Activated T-helper 17 cell treated with anti-CD3 and anti-CD28 coated beads, Interleukin-2, amount 50 U/mL, for 72 hours (primary cell): Measurements from ENCODE around the gene FTO. TPM values are rescaled to one million over a fixed set of nuclear protein-coding genes. Genes with fewer than 3 reads are reported as not detected.

ENCODE experiments used
- ATAC-seq: fragments of 150-1000 bp; cut with Tn5 transposase; replicated peaks from 2 replicates; pipeline ENCODE4 v1.10.0; 2021; ENCODE audit warnings: mild to moderate bottlenecking, moderate library complexity
- H3K27ac Mint-ChIP-seq: one replicate; pipeline ENCODE4 v1.8.0; 2022; ENCODE audit warnings: mixed read lengths
- H3K27me3 Mint-ChIP-seq: one replicate; pipeline ENCODE4 v1.8.0; 2022; ENCODE audit warnings: mixed read lengths
- H3K36me3 Mint-ChIP-seq: one replicate; pipeline ENCODE4 v1.8.0; 2022; ENCODE audit warnings: low read depth, mild to moderate bottlenecking, mixed read lengths
- H3K4me1 Mint-ChIP-seq: one replicate; pipeline ENCODE4 v1.8.0; 2022; ENCODE audit warnings: mixed read lengths
- H3K4me3 Mint-ChIP-seq: one replicate; pipeline ENCODE4 v1.8.0; 2022; ENCODE audit warnings: mild to moderate bottlenecking, mixed read lengths
- H3K9me3 Mint-ChIP-seq: one replicate; pipeline ENCODE4 v1.8.0; 2022; ENCODE audit warnings: mixed read lengths
- total RNA-seq, 2 donors: library from RNA; stranded (reverse); gene quantifications; one replicate each; pipeline ENCODE4 v1.2.3, GENCODE V29; 2022

Gene FTO
- total RNA-seq, 2 donors from 2014 or later, result 50.0 to 54.1 TPM

GRCh38 chr16:53773881-53774280 is 69.9 kb downstream of the FTO start:
- Mint-ChIP-seq H3K4me1 (peaks cover 9% of the 10 kb centered on the region), H3K9me3 (no peaks in the 10 kb centered on the region), H3K36me3 (no peaks in the 10 kb centered on the region), H3K27ac (no peak overlapping the region), H3K27me3 (no peaks in the 10 kb centered on the region), H3K4me3 (no peak overlapping the region)
- ATAC-seq, result no peak

- no peaks in the 10 kb centered on the region for H3K9me3 Mint-ChIP-seq
- peaks cover 9% of the 10 kb centered on the region for H3K4me1 Mint-ChIP-seq
- H3K36me3 Mint-ChIP-seq, result no peaks in the 10 kb centered on the region
- no peaks in the 10 kb centered on the region for H3K27me3 Mint-ChIP-seq
- no peak overlapping the region for H3K4me3 Mint-ChIP-seq
- ATAC-seq, result no peak
- H3K27ac Mint-ChIP-seq, result no peak overlapping the region
Measured at GRCh38 chr16:53775106-53775820, 71.3 kb downstream of the FTO start.

DNA sequence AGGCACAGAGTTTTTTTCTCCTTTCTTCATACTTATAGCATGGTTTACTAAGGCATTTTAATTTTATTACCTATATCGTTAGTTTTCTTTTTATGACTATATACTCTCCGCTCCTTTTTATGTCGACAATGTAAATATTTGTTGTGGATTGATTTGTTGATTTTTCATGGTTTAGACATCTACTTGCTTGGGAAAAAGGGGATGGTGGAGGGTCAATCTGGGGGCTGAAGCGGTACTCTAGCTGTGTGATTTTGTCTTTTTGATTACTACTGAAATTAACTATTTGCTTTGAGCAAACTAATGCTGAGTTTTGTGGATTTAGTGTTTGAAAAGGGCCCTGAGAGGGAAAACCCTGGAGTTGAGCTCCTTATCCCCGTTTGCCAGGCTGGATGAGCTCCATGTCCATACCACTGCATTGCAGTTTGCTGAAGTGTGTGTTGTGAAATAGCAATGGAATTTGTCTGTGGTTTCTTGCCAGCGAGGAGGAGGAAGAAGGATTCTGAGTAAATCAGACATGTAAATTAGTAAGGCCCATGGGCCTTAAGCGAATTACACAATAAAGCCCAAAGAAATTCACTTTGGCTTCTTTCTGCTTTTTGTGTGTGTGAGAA is 72.0 kb downstream of the FTO start:
- no peak for ATAC-seq
- H3K27me3 Mint-ChIP-seq, result no peaks in the 10 kb centered on the region
- H3K27ac Mint-ChIP-seq, result no peak overlapping the region
- peaks cover 9% of the 10 kb centered on the region for H3K4me1 Mint-ChIP-seq
- H3K4me3 Mint-ChIP-seq, result no peak overlapping the region
- no peaks in the 10 kb centered on the region for H3K36me3 Mint-ChIP-seq
- H3K9me3 Mint-ChIP-seq, result no peaks in the 10 kb centered on the region

GRCh38 chr16:53779186-53779585 is 75.2 kb downstream of the FTO start:
- H3K4me3 Mint-ChIP-seq, result no peak overlapping the region
- no peak overlapping the region for H3K27ac Mint-ChIP-seq
- H3K9me3 Mint-ChIP-seq, result no peaks in the 10 kb centered on the region
- H3K36me3 Mint-ChIP-seq, result no peaks in the 10 kb centered on the region
- no peaks in the 10 kb centered on the region for H3K27me3 Mint-ChIP-seq
- ATAC-seq, result no peak
- peaks cover 19% of the 10 kb centered on the region for H3K4me1 Mint-ChIP-seq

- H3K4me3 Mint-ChIP-seq, result no peak overlapping the region
- peaks cover 19% of the 10 kb centered on the region for H3K4me1 Mint-ChIP-seq
- no peak for ATAC-seq
- no peak overlapping the region for H3K27ac Mint-ChIP-seq
- H3K9me3 Mint-ChIP-seq, result no peaks in the 10 kb centered on the region
- no peaks in the 10 kb centered on the region for H3K27me3 Mint-ChIP-seq
- no peaks in the 10 kb centered on the region for H3K36me3 Mint-ChIP-seq
Measured at GRCh38 chr16:53780051-53780450, 76.1 kb downstream of the FTO start.

DNA sequence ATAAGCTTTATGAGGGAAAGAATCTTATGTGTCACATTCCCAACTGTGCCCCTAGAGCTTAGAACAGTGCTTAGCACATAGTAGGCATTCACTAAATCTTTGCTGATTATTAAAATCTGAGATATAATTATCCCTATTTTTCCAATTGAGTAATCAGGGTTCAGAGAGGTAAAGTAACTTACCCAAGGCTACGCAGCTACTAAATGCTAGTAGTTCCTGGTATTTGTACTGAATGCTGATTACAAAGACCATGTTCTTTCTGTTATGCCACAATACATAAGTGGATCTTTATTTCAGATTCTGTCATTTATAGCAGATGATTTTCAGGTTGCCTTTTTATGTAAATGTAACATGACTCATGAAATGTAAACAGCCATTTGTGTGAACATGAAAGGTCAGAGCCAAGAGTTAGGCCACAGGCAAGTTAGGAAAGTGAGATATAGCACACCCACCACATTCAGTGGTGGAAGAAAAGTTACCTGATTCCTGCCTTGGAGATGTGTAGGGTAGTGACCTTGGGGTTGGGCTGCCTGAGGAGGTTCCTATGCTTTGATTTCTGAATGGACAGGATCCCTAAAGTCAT is 77.2 kb downstream of the FTO start:
- no peaks in the 10 kb centered on the region for H3K9me3 Mint-ChIP-seq
- H3K27ac Mint-ChIP-seq, result no peak overlapping the region
- ATAC-seq, result peak; percentile 82
- no peaks in the 10 kb centered on the region for H3K27me3 Mint-ChIP-seq
- peaks cover 13% of the 10 kb centered on the region for H3K4me1 Mint-ChIP-seq
- no peaks in the 10 kb centered on the region for H3K36me3 Mint-ChIP-seq
- no peak overlapping the region for H3K4me3 Mint-ChIP-seq

- no peak for ATAC-seq
- H3K27me3 Mint-ChIP-seq, result no peaks in the 10 kb centered on the region
- no peak overlapping the region for H3K4me3 Mint-ChIP-seq
- H3K27ac Mint-ChIP-seq, result no peak overlapping the region
- no peaks in the 10 kb centered on the region for H3K9me3 Mint-ChIP-seq
- H3K4me1 Mint-ChIP-seq, result peaks cover 17% of the 10 kb centered on the region
- H3K36me3 Mint-ChIP-seq, result no peaks in the 10 kb centered on the region
Measured at GRCh38 chr16:53782148-53782547, 78.2 kb downstream of the FTO start.

- ATAC-seq, result no peak
- Mint-ChIP-seq H3K4me1 (peaks cover 17% of the 10 kb centered on the region), H3K4me3 (no peak overlapping the region), H3K36me3 (no peaks in the 10 kb centered on the region), H3K27me3 (no peaks in the 10 kb centered on the region), H3K27ac (no peak overlapping the region), H3K9me3 (no peaks in the 10 kb centered on the region)
Measured at GRCh38 chr16:53784291-53784690, 80.3 kb downstream of the FTO start.

DNA sequence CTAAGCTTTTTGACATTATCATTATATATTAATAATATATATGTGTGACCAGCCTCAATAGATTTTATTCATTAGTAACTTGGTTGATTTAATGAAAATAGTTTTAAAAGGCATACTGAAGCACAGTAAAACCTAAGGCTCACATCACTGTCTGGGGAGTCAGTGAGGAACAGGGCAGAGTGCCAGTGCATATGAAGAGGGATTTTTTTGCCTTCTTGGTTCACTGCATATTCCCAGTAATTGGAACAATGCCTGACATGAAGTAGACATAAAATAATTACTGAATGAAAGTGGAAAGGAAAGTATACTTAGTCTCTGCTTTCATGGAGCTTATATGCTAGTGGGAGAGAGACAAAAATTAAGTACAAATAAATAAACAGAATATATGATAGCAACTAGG is 81.1 kb downstream of the FTO start:
- Mint-ChIP-seq H3K4me1 (peaks cover 17% of the 10 kb centered on the region), H3K27ac (no peak overlapping the region), H3K9me3 (no peaks in the 10 kb centered on the region), H3K27me3 (no peaks in the 10 kb centered on the region), H3K4me3 (no peak overlapping the region), H3K36me3 (no peaks in the 10 kb centered on the region)
- no peak for ATAC-seq

DNA sequence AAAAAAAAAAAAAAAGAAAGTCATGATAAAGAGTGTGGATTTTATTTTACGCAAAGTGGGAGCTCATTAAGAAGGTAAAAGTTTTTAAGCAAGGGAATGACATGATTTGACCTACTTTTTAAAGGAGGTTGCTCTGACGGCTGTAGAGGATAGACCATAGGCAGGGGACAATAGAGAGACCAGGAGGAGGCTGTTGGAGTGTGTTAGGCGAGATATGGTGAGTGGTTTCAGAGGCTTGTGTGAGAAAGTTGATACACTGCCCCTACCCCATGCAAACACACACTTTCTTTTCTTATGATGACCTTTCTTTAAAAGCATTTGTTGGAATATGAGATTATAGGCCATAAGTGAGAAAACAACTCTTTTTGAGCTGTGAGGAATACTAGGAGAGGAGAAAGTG is 82.0 kb downstream of the FTO start:
- Mint-ChIP-seq H3K27me3 (no peaks in the 10 kb centered on the region), H3K4me3 (no peak overlapping the region), H3K27ac (no peak overlapping the region), H3K36me3 (no peaks in the 10 kb centered on the region), H3K9me3 (no peaks in the 10 kb centered on the region), H3K4me1 (peaks cover 17% of the 10 kb centered on the region)
- no peak for ATAC-seq

DNA sequence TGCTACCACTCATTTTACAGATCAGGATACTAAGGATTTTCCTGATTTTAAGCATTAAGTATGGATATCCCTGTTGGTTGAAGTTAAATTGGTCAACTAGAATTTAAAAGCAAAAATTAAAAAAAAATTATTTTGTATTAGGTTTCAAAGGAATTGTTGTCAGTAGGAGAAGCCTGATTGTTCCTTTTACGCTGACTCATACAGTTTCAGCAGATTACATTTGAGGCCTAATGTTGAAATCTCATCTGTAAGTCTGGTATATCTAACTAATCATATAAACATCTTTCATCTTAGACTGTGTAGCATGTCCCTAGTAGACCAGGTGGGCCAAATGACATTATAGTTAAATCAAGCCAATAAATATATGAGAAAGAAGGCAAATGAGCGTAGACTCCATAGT is 83.5 kb downstream of the FTO start:
- Mint-ChIP-seq H3K27me3 (no peaks in the 10 kb centered on the region), H3K4me1 (peaks cover 7% of the 10 kb centered on the region), H3K9me3 (no peaks in the 10 kb centered on the region), H3K4me3 (no peak overlapping the region), H3K36me3 (no peaks in the 10 kb centered on the region), H3K27ac (no peak overlapping the region)
- no peak for ATAC-seq

DNA sequence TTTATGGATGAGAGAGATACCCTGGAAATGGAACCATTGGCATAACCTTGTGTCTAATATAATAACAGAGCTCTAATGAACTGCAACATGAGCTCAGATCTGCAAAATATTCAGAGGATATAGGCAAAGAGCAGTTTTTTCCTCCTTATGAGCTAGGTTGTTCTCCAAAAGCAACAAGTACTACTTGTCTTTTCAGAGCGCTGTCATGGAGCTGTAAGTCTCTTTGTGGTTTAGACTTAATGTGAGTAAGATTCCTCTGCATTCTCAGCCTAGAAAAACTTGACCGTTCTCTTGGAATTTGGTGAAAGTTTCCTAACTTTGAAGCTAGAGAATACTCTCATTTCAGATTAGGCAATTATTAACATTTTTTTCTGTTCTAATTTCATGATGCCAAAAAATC is 85.2 kb downstream of the FTO start:
- ATAC-seq, result no peak
- Mint-ChIP-seq H3K9me3 (no peaks in the 10 kb centered on the region), H3K36me3 (no peaks in the 10 kb centered on the region), H3K4me3 (no peak overlapping the region), H3K4me1 (peaks cover 11% of the 10 kb centered on the region), H3K27me3 (no peaks in the 10 kb centered on the region), H3K27ac (no peak overlapping the region)

GRCh38 chr16:53792161-53792951 is 88.4 kb downstream of the FTO start:
- H3K27me3 Mint-ChIP-seq, result no peaks in the 10 kb centered on the region
- peaks cover 10% of the 10 kb centered on the region for H3K4me1 Mint-ChIP-seq
- no peak overlapping the region for H3K4me3 Mint-ChIP-seq
- no peak overlapping the region for H3K27ac Mint-ChIP-seq
- ATAC-seq, result no peak
- no peaks in the 10 kb centered on the region for H3K9me3 Mint-ChIP-seq
- no peaks in the 10 kb centered on the region for H3K36me3 Mint-ChIP-seq

DNA sequence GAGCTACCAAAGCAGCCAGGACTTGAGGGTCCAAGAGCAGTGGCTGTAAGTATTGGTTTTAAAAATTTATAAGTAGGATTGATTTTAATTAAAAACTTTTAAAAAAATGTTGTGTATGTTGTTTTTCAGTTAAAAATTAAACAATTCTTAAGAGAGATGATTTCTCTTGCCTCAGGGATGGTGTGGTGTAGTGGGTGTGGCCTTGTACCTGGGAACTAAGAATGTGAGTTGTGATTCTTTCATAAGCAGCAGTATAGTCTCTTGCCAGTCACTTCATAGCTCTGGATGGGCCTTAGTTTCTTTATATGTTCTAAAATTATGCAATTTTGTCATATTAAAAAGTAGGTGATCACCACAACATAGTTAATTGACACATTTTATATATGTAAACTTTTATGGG is 99.5 kb downstream of the FTO start:
- Mint-ChIP-seq H3K27me3 (no peaks in the 10 kb centered on the region), H3K36me3 (no peaks in the 10 kb centered on the region), H3K4me3 (no peak overlapping the region), H3K9me3 (no peaks in the 10 kb centered on the region), H3K4me1 (peaks cover 15% of the 10 kb centered on the region), H3K27ac (no peak overlapping the region)
- no peak for ATAC-seq

DNA sequence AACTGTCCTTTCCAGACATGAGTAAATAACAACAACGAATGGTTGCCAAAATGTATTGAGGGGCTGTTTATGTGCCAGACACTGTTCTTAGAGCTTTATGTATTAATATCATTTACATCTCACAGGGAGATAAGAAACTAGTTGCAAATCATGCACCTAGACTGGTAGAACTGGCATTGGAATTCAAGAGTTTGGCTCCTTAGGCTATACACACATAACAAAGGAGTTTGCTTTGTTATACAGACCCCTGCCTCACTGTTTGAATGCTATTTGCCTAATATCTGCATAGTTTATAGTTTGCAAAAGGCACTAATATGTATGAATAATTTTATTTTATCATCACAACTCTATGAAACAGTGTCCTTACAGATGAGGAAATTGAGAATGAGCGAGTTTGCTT is 100.0 kb downstream of the FTO start:
- no peaks in the 10 kb centered on the region for H3K36me3 Mint-ChIP-seq
- H3K4me3 Mint-ChIP-seq, result no peak overlapping the region
- peaks cover 21% of the 10 kb centered on the region for H3K4me1 Mint-ChIP-seq
- H3K9me3 Mint-ChIP-seq, result no peaks in the 10 kb centered on the region
- H3K27ac Mint-ChIP-seq, result no peak overlapping the region
- ATAC-seq, result no peak
- H3K27me3 Mint-ChIP-seq, result no peaks in the 10 kb centered on the region
